ENCODE results near the gene SLC22A25.
"Not testable (repeated sequence)": the region's sequence is repeated elsewhere in the genome, so short reads cannot be mapped to it uniquely, and the experiment has no call there.

The SLC22A25 gene

DNA sequence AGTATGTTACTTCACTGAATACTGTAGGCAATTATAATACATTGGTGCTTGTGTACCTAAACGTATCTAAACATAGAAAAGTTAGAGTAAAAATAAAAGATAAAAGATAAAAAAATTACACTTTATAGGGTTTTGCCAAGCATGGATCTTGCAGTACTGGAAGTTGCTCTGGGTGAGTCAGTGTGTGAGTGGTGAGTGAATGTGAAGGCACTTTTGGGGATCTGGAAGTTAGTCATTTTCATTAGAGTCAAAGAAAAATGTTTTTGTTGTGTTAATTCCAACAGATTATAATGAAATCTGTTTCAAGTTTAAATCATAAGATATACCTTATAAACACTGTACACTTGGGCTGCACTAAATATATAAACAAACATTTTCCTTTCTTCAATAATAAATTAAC, 3.3 kb downstream of the SLC22A25 start:
- no peak for DNase-seq (ENCODE audit: low read depth)
- no peak overlapping the region for H3K4me3 ChIP-seq (ENCODE audit: low read depth, low read length)
- TF ChIP-seq POLR2A (IDR thresholded peaks at IDR 0.05; ENCODE audit: extremely low read depth, insufficient read length) = no peak
- no peak for TF ChIP-seq MYC (IDR thresholded peaks at IDR 0.05; ENCODE audit: low read depth, low read length)
- TF ChIP-seq, protein P1, sequence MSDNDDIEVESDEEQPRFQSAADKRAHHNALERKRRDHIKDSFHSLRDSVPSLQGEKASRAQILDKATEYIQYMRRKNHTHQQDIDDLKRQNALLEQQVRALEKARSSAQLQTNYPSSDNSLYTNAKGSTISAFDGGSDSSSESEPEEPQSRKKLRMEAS (IDR thresholded peaks at IDR 0.05; ENCODE audit: low read depth, low read length) = no peak
- TF ChIP-seq CTCF (IDR thresholded peaks at IDR 0.05; ENCODE audit: low read depth, low read length) = no peak

- no peak for DNase-seq (ENCODE audit: low read depth)
- TF ChIP-seq, protein P1 (IDR thresholded peaks at IDR 0.05; ENCODE audit: low read depth, low read length) = no peak
- TF ChIP-seq MYC (IDR thresholded peaks at IDR 0.05; ENCODE audit: low read depth, low read length) (no peak), CTCF (IDR thresholded peaks at IDR 0.05; ENCODE audit: low read depth, low read length) (no peak), POLR2A (IDR thresholded peaks at IDR 0.05; ENCODE audit: extremely low read depth, insufficient read length) (no peak)
Observed at GRCh38 chr11:63239254-63239653, 4.1 kb downstream of the SLC22A25 start.

GRCh38 chr11:63237413-63237812, 6.0 kb downstream of the SLC22A25 start:
- no peak for DNase-seq (ENCODE audit: low read depth)
- no peak overlapping the region for H3K4me3 ChIP-seq (ENCODE audit: low read depth, low read length)
- TF ChIP-seq MYC (IDR thresholded peaks at IDR 0.05; ENCODE audit: low read depth, low read length) (no peak), POLR2A (IDR thresholded peaks at IDR 0.05; ENCODE audit: extremely low read depth, insufficient read length) (no peak), CTCF (IDR thresholded peaks at IDR 0.05; ENCODE audit: low read depth, low read length) (no peak)
- TF ChIP-seq, protein P1 (IDR thresholded peaks at IDR 0.05; ENCODE audit: low read depth, low read length) = no peak

More at GRCh38 chr11:63239254-63239653, 4.1 kb downstream of the SLC22A25 start:
- no peak overlapping the region for H3K4me3 ChIP-seq (ENCODE audit: low read depth, low read length)

GRCh38 chr11:63235471-63236461, 7.6 kb downstream of the SLC22A25 start:
- not testable (repeated sequence) for H3K4me3 ChIP-seq (ENCODE audit: low read depth, low read length)

DNA sequence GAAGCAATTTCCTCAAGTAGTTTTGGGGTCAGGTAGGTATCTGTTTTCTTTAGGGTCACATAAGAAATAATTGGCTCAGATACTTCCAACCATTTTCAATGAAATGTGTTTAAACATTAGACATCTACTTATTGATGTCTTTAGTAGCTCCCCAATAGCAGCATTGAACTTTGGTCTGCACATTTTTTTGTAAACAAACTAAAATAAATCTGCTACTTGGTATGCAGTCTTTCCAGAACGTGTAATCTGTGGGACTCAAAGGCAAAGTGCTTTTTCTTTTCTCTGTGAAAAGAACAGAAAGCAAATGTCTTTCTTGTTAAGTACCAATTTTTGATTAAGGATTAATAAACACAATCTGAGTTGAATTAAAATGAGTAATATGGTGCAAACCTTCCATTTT, 13.6 kb downstream of the SLC22A25 start:
- TF ChIP-seq CTCF (IDR thresholded peaks at IDR 0.05; ENCODE audit: low read depth, low read length) (no peak), MYC (IDR thresholded peaks at IDR 0.05; ENCODE audit: low read depth, low read length) (no peak), POLR2A (IDR thresholded peaks at IDR 0.05; ENCODE audit: extremely low read depth, insufficient read length) (no peak)
- TF ChIP-seq, protein P1 (IDR thresholded peaks at IDR 0.05; ENCODE audit: low read depth, low read length) = no peak
- no peak overlapping the region for H3K4me3 ChIP-seq (ENCODE audit: low read depth, low read length)
- no peak for DNase-seq (ENCODE audit: low read depth)

More at GRCh38 chr11:63235471-63236461, 7.6 kb downstream of the SLC22A25 start:
- DNase-seq (ENCODE audit: low read depth) = not testable (repeated sequence)

- no peak for DNase-seq (ENCODE audit: low read depth)
- TF ChIP-seq POLR2A (IDR thresholded peaks at IDR 0.05; ENCODE audit: extremely low read depth, insufficient read length) = no peak
- TF ChIP-seq CTCF (IDR thresholded peaks at IDR 0.05; ENCODE audit: low read depth, low read length) = no peak
- TF ChIP-seq MYC (IDR thresholded peaks at IDR 0.05; ENCODE audit: low read depth, low read length) = no peak
- TF ChIP-seq, protein P1 (IDR thresholded peaks at IDR 0.05; ENCODE audit: low read depth, low read length) = no peak
- H3K4me3 ChIP-seq (ENCODE audit: low read depth, low read length) = no peak overlapping the region
Observed at GRCh38 chr11:63227521-63228107, 15.8 kb downstream of the SLC22A25 start.

Measured in NB4 (cell line).